ENCODE results near the gene RAPGEF4.
A peak's percentile ranks its signal among the peaks of the same experiment; 100 is the strongest.

The RAPGEF4 gene

GRCh38 chr2:172861098-172861497 lies 125.5 kb downstream of the RAPGEF4 start:
- no peak for TF ChIP-seq CTCF (IDR thresholded peaks at IDR 0.05; ENCODE audit: control insufficient read depth, extremely low read depth, insufficient read depth)
- no peak for DNase-seq (ENCODE audit: low read depth)
- no peak overlapping the region for H3K4me3 ChIP-seq (ENCODE audit: low read depth, low read length)

GRCh38 chr2:172861656-172862476 lies 126.2 kb downstream of the RAPGEF4 start:
- no peak for TF ChIP-seq CTCF (IDR thresholded peaks at IDR 0.05; ENCODE audit: control insufficient read depth, extremely low read depth, insufficient read depth)
- no peak overlapping the region for H3K4me3 ChIP-seq (ENCODE audit: low read depth, low read length)
- DNase-seq (ENCODE audit: low read depth), result no peak

- DNase-seq (ENCODE audit: low read depth), result no peak
- no peak for TF ChIP-seq CTCF (IDR thresholded peaks at IDR 0.05; ENCODE audit: control insufficient read depth, extremely low read depth, insufficient read depth)
- no peak overlapping the region for H3K4me3 ChIP-seq (ENCODE audit: low read depth, low read length)
These were observed 127.7 kb downstream of the RAPGEF4 start for GRCh38 chr2:172863341-172863740.

GRCh38 chr2:172864182-172864581 lies 128.5 kb downstream of the RAPGEF4 start:
- no peak for DNase-seq (ENCODE audit: low read depth)
- TF ChIP-seq CTCF (IDR thresholded peaks at IDR 0.05; ENCODE audit: control insufficient read depth, extremely low read depth, insufficient read depth), result peak; percentile 71
- no peak overlapping the region for H3K4me3 ChIP-seq (ENCODE audit: low read depth, low read length)

- H3K4me3 ChIP-seq (ENCODE audit: low read depth, low read length), result no peak overlapping the region
- peak; percentile 16; the same call in 1 of the 2 replicates for TF ChIP-seq CTCF (IDR thresholded peaks at IDR 0.05; ENCODE audit: control insufficient read depth, extremely low read depth, insufficient read depth)
- no peak for DNase-seq (ENCODE audit: low read depth)
These were observed 129.8 kb downstream of the RAPGEF4 start for GRCh38 chr2:172865422-172865821.

- TF ChIP-seq CTCF (IDR thresholded peaks at IDR 0.05; ENCODE audit: control insufficient read depth, extremely low read depth, insufficient read depth), result no peak
- DNase-seq (ENCODE audit: low read depth), result no peak
- no peak overlapping the region for H3K4me3 ChIP-seq (ENCODE audit: low read depth, low read length)
These were observed 134.2 kb downstream of the RAPGEF4 start for GRCh38 chr2:172869861-172870260.

GRCh38 chr2:172870396-172870795 lies 134.8 kb downstream of the RAPGEF4 start:
- TF ChIP-seq CTCF (IDR thresholded peaks at IDR 0.05; ENCODE audit: control insufficient read depth, extremely low read depth, insufficient read depth), result no peak
- DNase-seq (ENCODE audit: low read depth), result no peak
- no peak overlapping the region for H3K4me3 ChIP-seq (ENCODE audit: low read depth, low read length)
